GM21360 (cell line): Measurements from ENCODE around the gene LARGE2.

ENCODE experiments used
- ATAC-seq: cut with Tn5 transposase; IDR thresholded peaks from one replicate; pipeline ENCODE4 v1.9.1; 2021; ENCODE audit warnings: mild to moderate bottlenecking, moderate library complexity; ENCODE audit not compliant: unreplicated experiment

Gene LARGE2

DNA sequence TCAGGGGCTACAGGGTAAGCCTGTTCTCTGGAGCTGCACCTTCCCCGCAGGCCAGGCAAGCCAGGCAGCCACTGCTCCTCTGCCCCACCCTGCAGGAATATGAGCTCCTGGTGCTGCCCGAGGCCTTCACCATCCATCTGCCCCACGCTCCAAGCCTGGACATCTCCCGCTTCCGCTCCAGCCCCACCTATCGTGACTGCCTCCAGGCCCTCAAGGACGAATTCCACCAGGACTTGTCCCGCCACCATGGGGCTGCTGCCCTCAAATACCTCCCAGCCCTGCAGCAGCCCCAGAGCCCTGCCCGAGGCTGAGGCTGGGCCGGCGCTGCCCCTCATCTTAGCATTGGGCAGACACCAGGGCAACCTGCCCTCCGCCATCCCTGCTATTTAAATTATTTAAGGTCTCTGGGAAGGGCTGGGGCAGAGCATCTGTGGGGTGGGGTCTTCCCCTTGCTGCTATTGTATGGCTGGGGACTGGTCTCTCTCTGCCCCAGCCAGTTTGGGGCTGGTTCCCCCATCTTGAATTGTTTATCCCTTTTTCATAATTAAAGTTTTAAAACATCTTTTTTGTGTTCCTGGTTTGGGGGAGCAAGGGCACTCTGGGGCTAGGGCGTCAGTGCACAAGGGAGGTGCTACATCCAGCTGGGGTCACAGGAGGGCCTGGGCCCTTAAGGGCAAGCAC lies 6.2 kb downstream of the LARGE2 start:
- no peak for ATAC-seq

DNA sequence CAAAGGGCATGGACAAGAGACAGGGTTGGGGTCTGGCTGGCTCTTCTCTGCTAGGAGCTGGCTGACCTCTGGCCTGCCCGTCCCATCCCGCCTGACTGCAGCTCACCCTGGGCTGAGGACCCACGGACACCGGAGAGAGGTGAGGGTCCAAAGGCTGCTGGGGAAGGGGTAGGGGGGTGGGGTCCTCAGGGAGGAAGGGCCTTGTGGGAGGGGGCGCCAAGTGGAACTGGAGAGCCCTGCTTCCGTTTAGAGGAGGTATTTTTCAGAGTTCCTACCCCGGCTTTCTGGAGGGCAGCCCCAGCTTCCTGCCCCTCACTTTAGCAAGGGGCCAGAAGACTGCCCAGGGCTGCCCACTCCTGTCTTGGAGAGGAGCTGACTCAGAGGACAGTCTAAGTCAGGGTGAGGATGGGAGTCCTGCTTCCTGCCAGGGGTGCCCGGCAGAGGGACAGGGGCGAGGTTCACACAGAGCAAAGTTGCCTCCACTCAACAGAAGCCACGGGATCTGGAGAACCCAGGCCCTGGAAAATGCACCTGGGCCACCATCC lies 7.1 kb downstream of the LARGE2 start:
- ATAC-seq, result no peak

DNA sequence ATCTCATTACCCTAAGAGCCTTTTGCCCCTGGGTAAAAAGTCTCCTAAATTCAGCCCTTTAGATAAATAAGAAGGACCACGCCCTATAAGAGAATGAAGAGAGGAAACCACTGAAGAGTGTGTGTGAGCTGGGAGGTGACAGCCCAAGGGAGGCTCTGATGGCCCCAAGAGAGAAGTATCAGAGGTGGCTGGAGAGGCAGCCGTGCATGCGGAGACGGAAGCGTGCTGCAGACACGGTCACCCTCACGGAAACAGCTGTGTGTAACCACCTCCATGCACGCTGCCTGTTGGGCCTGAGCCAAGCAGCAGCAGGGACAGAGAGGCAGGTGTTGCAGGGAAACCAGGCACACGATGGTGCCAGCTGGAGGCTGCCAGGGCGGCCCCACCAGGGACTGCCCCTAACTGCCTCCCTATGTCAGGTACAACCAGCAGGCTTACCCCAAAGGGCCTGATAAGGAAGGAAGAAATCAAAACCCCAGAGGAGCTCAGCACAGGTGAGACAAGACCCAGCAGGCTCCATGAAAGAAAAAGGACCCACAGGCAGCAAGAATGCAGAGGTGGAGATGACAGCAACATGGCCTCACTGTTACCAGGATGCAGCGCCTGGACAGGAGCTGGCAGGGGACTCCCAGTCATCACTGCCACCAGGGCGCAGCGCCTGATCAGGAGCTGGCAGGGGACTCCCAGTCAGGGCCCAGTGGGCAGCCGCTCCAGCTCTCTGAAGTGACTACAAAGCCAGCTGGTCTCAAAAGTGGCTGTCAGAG lies 7.8 kb downstream of the LARGE2 start:
- peak; percentile 88 for ATAC-seq

DNA sequence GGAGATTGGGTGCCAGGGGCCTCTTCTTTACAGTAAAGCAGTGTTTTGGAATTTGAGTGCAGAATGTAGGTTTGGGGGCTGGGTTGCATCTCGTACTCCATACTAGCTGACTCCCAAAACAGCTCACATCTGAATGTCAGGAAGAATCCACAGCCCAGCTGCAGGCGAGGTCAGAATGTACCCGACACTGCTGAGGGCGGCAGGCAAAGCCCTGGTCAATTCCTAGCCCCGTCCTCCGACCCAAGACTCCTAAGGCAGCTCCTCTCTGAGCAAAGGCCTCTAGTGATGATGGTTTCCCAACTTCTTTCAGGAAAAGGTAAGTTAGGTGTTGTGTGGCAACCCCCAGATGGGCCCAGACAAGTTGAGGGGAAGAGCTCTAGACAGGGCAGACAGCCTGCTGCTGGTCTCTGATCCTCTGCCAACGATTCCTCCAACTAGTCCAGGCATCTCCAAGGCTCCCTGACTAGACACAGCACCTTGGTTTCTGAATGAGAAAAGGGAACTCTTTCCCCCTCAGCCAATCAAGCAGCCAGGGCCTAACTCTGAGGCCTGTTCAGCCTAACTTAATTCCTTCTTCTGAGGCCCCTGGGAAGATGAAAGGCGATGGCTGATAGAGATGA lies 8.6 kb downstream of the LARGE2 start:
- ATAC-seq, result no peak

DNA sequence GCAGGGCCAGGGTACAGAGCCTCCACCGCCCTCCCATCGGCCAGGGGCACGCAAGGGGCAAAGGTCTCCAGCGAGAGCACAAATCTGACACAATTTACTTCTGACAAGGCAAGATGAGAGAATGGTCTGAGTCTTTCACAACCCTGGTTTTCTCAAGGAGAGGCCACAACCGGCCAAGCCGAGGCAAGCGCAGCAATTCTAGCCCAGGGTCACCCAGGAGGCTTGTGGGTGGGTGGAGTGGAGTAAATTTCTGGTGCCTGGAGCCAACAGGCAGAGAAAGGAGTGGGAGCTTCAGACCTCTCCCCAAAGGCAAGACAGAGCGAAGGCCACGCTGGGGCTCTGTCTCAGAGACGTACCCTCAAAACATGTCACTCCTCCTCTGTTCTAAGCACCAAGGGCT lies 9.3 kb downstream of the LARGE2 start:
- no peak for ATAC-seq

DNA sequence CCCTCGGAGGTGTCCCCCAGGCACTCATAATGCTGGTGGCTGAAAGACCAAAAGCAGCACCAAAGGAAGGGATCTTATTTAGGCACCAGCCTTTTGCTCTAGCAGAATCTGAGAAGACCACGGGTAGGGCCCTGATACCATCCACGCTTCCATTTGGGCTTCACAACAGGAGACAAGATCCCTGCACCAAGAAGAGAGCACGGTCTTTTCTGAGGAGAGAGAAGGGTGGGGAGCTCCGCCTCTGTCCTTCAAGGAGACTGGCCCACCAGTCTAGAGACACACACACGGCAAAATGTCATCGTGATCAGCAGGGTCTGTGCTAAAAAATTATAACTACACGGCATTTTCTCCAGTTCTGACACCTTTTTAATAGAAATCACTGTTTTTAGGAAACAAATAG lies 9.8 kb downstream of the LARGE2 start:
- no peak for ATAC-seq

DNA sequence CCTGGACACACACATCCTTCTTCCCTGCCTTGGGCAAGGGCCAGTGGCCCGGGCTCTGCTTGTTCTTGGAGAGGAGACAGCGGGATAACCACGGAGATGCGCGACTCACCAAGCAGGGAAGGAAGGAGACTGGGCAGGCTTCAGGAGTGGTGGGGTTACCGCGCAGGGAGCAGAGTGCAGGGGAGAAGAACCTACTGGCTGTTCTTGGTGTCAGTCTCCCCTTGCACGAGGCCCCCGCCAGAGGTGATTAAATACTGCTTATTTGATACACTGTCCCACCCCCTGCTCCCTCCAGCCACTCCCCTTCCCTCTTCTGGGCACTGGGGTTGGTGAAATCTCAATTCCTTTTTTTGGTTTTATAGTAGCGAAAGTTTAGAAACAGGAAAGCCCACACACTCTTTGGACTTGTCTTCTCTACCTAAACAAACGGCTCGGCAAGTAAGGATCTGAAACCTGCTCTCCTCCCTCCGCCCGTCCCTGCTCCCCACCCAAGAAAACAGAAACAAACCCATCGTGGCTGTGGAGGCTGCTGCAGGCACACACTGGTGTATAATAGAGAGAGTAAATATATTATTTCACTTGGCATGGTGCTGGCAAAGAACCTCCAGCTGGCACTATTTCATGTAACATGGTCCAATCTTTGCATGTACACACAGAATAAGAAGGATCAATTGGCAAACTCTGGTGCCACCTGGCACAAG lies 10.8 kb downstream of the LARGE2 start:
- no peak for ATAC-seq

DNA sequence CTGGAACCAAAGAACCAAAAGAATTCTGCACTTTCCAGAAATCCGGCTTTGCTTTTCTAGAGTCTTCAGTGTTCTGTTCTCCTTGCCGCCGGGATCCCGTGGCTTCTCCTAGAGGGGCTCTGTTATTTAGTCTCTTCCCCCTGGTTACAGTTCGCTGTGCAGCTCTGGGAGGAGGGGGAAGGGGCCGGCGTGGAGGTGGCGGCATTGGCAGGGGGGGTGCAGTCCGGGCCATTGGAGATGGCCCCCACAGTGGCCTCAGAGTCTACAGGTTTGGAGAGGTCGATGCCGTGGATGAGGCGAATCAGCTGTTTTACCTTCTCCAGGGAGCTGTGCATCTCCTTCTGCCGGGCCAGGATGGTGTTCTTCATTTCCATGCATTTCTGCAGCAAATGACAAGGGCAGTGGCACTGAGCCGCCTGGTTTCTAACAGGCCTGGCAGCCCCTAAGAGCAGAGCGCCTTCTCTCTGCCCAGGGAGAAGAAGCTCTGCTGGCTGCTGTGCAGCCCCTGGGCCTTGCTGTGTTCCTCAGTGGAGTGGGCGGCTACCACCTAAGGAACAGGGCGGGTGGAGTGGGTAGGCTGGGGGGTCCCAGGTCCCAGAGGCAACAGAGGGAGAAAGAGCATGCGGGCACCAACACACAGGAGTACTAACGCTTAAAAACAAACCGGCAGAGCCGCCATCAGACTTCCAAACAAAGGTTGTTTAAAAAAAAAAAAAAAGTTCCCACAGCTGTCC lies 11.6 kb downstream of the LARGE2 start:
- no peak for ATAC-seq

DNA sequence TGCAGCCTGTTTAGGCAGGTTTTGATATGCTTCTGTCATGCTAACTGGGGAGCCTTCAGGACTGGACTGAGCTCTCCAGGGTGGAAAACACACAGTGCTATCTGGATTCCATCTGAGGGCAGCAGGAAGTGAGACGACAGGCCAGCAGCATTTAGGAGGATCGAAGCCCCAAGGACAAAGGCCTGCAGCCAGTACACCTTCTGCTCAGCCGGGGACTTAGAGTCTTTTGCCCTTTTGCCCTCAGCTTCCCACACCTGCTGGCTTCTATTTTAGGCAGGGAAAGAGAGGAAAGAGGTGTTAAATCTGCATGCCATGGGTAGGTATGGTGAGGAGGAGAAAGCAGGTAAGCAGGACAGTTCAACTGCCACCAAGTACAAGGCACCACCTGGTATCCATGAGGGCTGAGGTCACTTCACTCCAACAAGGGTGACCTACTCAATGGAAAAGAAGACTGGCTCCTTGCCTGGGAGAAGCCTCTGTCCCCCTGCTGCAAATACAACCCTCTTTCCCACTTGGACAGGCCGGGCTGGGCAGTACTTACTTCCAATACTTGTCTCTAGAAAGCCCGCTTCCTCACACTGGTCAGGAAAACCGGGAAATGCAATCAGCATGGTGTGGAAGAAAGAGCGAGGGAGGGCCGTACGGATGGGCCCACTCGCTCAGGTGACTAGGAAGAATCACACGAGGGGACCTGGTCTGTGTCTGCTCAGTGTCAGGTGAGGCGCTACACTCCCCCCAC lies 12.3 kb downstream of the LARGE2 start:
- no peak for ATAC-seq

DNA sequence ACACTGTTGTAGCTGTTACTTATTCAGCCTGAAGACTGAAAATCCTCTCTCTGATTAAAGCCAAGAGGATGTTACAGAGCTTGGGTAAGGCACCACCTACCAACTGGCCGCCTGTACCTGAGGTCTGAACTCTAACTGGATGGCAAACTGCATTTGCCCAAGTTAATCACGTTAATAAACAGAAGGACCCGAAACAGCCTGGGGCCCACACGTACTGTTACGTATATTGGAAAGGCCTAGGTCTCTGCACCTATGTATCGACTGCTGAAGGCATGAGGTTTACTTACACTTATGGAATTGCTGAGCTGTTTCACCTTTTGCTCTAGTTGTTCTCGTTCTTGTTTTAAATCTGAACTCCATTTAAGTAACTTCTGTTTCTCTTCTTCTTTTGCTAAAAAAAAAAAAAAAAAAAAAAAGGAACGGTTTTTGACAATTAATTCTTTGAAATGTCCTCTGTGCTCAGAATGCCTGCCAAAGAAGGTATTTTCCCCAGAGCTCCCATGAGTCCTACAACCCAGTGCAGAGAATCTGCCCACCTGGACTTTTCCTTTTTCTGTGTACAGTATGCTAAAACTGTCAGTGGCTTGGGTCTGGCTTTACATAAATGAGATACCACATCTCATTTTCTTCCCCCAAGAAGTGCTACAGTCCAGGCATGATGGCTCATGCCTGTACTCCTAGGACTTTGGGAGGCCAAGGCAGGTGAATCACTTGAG lies 13.1 kb downstream of the LARGE2 start:
- no peak for ATAC-seq

DNA sequence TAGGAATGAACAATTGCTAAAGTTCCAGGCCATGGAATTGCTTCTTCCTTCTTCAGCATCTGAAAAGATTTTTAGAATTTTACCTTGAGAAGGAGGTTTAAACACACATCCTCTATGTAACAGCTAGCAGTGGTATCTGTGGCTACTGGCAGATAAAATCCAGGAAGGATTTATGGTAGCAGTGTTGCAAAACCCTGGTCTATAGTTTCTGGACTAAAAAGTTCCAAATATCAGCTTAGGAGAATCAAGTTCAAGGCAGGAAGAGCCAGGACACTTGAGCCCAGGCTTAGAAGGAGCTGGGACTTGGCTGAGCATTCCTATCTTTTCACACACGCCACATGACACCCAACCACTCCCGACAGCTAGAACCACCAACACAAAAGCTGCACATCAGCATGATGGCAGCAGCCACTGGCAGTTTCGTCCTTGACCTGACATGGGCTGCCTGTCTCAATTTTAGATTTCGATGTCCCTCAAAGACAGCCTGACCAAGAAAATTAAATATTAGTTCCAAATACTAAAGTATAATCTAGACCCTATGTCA lies 14.1 kb downstream of the LARGE2 start:
- no peak for ATAC-seq

DNA sequence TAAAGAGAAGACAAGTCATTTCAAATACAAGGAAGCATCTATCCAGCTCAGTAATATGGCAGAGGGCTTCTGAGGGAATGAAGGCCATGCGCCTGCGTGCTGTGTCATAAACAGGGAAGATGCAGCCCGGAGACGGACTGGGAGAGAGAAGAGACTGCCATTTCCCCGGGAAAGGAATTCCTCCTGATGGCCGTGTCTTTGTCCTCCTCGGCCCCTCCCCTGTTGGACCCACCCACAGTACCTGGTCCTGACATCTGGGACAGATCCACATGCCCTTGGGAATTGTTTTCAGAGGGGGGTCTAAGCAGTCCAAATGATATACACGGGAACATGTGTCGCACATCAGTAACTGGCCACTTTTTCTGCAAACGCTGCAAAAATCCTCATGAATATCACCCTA lies 15.5 kb downstream of the LARGE2 start:
- no peak for ATAC-seq

DNA sequence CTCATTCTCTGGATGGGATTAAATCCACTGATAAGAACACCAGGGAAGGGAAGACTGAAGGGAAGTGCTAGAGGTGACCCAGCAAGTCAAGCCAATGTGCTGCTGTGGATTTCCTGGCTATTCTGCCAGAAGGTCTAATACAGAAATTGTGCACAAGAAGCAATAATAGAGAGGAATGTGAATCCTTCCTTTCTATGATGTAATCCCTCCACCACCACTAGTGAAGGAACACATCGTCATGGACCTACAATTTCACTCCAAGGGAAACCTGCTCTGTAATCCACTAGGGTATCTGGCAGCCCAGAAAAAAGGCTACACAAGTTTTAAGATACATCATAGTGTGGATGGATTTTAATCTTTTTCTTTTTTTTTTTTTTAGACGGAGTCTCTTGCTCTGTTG lies 17.4 kb downstream of the LARGE2 start:
- no peak for ATAC-seq

DNA sequence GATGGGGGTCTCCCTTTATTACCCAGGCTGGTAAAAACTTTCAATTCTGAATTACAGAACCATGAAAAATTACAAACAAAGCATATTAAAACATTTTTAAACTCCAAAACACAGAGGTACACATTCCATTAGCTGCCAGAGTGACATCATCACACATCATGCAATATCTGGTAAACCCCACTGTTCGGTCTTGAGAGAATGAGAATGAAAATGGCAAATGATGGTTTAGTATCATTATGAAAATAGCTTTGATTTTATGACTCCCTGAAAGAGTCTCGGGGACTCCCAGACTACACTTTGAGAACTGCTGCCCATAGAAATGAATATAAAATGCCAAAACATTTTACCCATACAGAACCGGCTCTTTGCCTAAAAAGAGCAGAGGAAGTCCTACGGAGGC lies 18.8 kb downstream of the LARGE2 start:
- no peak for ATAC-seq

DNA sequence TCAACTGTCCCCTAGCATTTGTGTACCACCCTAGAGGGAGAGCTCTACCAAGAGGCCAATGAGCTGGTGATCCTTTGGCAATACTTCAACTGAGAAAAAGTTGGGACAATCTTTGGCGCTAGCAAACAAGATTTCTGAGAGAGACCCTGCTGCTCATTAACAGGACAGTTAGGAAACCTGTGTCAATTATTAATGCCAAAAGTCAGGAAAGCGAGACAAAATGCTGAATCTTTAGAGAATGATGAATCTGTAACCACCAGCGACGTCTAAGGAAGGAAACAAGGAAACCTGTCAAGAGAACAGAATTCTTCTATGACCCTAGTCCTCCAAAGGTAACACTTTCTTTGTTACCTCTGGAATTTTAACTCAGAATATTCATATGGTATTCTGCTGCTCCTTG lies 19.9 kb downstream of the LARGE2 start:
- ATAC-seq, result no peak

DNA sequence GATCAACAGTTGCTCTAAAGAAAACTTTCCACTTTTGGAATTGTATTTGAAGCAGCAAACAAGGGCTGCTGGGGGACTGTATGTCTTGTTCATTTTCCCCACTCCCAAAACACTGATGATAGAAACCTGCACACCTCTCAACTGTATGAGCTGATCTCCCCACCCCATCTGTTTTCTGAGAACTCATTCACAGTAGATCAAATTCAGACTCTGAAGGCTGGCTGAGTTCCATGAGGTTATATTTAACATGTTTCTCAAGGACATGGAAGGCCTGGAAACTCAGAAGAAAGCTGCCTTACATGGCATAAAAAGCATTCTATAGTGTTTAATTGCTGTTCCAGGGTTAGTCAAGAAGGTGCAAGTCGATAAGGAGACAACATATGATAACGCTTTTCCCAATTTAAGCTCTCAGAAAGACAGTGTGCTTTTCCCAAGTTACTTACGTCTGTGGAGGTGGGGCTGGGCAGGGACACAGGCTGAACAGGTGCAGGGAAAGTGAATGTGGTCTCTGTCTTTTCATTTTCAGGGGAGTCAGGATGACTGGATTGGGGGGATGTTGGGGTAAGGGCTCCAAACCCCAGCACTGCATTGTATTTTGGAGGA lies 23.0 kb downstream of the LARGE2 start:
- ATAC-seq, result no peak

DNA sequence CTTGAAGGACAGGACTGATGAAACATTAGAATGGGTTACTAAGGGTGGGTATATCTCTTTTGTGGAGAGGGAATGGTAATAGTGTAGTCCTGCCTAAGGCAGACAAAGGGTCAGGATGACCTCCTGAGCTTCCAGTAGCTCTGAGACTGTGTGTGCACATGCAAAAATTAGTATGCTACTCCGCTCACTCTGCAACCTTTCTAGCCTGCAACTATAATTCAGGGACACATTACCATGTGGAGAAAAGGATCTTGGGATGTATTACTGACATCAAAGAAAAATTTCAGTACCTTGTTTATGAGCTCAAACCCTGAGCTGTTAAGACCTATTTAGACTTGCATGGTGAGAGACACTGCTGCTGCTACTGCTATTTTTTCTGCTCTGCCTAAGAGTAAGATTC lies 25.4 kb downstream of the LARGE2 start:
- no peak for ATAC-seq

DNA sequence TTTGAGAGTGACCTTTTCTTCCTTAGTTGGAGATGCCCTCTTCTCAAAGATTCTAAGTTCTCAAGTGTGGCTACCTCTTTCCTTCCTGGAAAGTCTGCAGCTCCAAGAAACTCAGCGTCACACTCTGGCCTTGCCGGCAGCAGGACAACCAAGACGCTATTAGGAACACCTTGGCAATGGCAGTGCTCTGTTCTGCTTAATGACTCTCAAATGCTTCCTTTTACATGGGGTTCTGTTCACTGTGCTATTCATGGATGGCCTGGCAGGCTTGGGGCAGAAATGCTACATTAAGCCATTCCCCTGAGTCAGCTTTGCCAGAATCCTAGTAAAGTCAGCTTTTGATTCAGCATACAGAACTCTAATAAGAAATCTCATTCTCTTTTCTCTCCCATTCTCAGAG lies 25.9 kb downstream of the LARGE2 start:
- ATAC-seq, result no peak

DNA sequence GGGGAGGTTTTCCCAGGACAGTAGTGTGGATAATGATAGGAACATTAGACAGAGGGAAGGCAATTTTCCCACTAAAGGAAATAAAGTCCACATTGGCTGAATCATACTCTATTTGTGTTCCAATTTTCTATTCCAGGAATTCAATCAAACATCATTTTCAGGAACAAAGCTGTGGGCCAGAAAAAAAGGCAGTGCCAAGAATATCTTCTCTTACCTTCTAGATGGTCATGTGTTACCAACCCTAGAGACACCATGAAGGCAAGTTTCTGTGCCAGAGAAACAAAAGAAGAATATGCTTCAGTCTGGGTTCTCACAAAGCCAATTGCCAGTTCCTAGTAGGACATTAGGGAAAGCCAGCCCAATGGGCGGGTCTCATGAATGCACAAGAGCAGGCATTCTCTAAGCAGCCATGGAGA lies 27.5 kb downstream of the LARGE2 start:
- no peak for ATAC-seq
